ENCODE data around the gene BTBD2.

- TF ChIP-seq POLR2A (IDR thresholded peaks at IDR 0.05): no peak
- no peak for TF ChIP-seq CTCF (IDR thresholded peaks at IDR 0.05)
Observed at GRCh38 chr19:1967087-1967608, 48.4 kb downstream of the BTBD2 start.

All from lower leg skin (tissue), 3 donors.